NCI-H510A (cell line): ENCODE results near the gene FRMD3.
A peak's percentile ranks its signal among the peaks of the same experiment; 100 is the strongest.

ENCODE experiments used
- DNase-seq: peaks from one replicate; lab custom pipeline; 2025; lab: John Stamatoyannopoulos, UW

FRMD3 gene

GRCh38 chr9:83334320-83334719 is 203.9 kb downstream of the FRMD3 start:
- DNase-seq = peak; percentile 10

DNA sequence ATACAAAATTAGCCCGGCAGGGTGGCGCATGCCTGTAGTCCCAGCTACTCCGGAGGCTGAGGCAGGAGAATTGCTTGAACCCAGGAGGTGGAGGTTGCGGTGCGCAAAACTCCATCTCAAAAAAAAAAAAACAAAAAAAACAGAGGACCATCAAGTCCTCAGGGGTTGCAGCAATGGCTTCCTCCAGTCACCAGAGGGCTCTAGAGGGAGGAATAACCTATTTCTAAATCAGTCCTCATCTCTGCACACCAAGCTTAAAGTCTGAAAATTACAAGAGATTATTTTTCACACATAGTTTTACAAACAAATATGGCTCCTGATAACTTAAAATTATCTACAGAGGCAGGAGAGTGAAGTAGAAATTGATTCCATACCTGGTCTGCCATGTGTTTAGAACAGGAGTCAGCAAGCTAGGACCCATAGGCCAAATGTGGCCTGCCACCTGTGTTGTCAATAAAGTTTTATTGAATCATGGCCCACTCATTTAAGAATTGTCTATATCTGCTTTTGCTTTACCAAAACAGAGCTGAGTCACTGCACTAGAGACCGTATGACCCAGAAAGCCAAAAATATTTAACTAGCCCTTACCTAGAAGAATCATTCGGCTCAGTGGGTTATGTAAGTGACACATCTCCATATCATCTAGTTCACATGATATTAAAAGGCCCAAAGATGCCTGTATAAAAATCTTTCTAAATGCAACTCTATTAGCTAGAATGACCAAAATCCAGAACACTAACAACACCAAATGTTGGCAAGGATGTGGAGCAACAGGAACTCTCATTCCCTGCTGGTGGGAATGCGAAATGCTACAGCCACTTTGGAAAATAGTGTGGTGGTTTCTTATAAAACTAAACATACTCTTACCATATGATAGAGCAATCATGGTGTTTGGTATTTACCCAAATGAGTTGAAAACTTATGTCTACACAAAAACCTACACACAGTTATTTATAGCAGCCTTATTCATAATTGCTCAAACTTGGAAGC is 207.7 kb downstream of the FRMD3 start:
- DNase-seq = no peak

- no peak for DNase-seq
These were observed 210.2 kb downstream of the FRMD3 start for GRCh38 chr9:83327750-83328622.

GRCh38 chr9:83327323-83327722 is 210.9 kb downstream of the FRMD3 start:
- no peak for DNase-seq

GRCh38 chr9:83323148-83323547 is 215.1 kb downstream of the FRMD3 start:
- DNase-seq = no peak

DNA sequence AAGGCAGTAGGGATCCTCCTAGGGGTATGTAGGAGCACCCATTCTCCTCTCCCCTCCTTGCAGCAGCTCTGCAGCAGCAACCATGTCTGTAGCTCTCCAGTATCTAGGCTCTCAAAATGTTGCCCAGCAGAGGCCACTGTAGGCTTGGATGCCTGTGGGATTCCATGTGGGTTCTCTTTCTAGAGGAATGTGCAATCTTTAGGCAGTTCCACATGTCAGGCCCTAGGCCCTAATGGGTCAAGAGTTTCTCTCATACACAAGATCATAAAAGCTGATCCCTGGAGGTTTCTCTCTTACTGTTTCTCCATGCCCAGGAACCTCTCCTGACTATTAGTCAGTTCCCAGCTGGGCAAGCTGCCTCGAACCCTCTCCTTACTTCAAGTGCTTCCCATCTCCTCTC is 215.8 kb downstream of the FRMD3 start:
- DNase-seq = no peak

GRCh38 chr9:83317244-83317643 is 221.0 kb downstream of the FRMD3 start:
- DNase-seq = no peak

- no peak for DNase-seq
These were observed 222.6 kb downstream of the FRMD3 start for GRCh38 chr9:83315649-83316048.

GRCh38 chr9:83313781-83314180 is 224.4 kb downstream of the FRMD3 start:
- no peak for DNase-seq

GRCh38 chr9:83312537-83312936 is 225.7 kb downstream of the FRMD3 start:
- peak; percentile 22 for DNase-seq

GRCh38 chr9:83307066-83307724 is 231.0 kb downstream of the FRMD3 start:
- no peak for DNase-seq

- no peak for DNase-seq
These were observed 233.5 kb downstream of the FRMD3 start for GRCh38 chr9:83304686-83305085.

DNA sequence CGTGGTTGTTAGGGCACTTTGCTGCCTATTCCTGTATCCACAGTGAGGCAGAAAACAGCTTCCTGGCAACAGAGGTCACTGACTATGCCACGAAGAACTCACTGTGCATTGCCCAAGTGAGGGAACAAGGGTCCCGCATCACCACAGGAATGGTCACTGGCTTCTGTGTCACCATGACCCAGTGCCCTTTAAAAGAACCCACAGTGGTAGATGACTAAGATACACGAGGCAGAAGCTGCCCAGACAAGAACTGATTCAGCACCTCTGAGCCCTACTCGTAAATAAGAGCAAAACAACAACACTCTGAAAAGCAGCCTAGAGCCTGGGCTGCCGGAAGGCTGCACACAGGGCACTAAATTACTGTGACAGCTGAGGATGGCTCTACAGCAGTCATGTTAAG is 238.6 kb downstream of the FRMD3 start:
- no peak for DNase-seq

DNA sequence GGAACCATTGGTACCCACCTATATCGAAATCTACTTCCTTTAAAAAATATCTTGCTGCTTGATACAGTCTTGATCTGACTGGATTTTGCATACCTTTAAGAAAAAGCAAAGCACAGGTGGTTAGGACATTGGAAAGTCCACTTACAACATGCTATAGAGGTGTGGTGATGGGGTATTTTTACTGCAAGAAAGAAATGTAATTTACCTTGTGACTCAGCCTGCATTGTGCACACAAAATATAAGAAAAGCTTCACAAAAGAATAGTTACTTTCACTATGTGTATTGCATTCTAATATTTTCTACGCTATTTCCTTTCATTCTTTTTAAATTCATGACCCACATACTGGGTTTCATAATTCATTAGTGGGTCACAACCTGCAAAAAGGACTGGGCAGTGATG is 239.1 kb downstream of the FRMD3 start:
- no peak for DNase-seq

DNA sequence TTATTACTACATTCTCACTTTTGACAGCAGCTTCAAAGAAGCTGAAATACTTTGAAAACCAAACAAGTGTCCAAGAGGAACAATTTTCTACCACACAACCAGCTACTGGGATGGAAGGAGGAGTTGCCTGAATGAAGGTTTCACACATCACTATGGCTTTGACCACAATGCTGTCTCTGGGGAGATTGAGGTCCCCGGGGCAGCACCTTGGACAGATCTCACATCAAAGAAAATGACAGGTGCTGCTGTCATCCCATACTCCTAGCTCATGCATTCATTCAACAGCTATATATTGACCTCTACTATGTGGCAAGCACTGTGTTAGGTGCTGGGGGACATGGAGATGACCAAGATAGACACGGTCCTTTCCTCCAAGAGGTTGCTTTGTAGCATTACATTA is 242.1 kb downstream of the FRMD3 start:
- DNase-seq = no peak

DNA sequence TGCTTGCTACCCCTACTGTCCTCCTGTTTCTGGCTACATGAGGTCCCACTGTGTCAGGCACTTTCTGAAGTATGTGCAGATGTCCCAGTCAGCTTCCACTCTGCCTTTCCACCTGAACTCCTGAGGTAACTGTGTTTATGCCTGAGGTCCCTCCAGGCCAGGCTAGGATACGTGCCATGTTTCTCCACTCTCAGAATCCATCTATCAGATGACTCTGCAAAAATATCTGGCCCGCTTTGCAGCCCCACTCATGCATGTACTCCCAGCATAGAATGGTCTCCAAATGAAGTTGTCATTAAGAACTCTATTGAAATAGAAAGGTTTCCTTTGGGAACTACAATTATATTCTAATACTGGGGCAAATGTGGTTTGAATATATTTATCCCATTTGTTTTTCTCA is 243.4 kb downstream of the FRMD3 start:
- no peak for DNase-seq

- DNase-seq = no peak
These were observed 247.0 kb downstream of the FRMD3 start for GRCh38 chr9:83291196-83291595.

DNA sequence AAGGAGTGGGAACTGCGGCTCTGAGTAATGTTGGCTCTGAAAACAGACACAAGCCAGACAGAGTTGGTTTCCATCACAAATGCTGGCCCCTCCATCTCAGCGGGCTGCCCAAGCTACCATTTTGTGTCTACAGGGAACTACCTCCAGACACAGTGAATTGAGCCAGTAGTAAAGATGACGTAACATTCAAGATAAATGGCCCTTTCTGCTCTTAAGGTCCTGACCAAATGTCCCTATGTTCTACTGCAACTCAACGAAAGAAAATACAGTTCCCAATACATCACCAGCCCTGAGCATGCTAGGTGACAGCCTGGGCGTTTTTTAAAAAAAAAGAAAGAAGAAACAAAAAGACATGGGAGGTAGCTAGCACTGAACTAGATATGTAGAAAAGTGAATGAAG is 247.5 kb downstream of the FRMD3 start:
- no peak for DNase-seq

DNA sequence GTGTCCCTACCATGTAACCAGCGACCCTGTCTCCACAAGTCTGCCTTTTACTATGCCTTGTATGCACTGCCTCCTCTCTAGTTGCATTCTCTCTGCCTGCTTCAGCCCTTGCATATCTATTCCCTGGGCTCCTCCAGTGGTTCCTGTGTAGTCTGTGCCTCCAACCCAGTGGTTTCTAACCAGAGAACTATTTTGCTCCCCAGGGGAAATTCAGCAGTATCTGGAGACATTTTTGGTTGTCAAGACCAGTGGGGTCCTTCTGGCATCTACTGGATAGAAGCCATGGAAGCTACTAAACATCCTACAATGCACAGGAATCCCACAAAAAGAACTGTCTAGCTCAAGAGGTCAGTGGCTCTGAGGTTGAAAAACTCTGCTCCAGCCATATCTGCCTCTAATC is 251.2 kb downstream of the FRMD3 start:
- DNase-seq = no peak

- DNase-seq = no peak
These were observed 252.6 kb downstream of the FRMD3 start for GRCh38 chr9:83285445-83286225.

DNA sequence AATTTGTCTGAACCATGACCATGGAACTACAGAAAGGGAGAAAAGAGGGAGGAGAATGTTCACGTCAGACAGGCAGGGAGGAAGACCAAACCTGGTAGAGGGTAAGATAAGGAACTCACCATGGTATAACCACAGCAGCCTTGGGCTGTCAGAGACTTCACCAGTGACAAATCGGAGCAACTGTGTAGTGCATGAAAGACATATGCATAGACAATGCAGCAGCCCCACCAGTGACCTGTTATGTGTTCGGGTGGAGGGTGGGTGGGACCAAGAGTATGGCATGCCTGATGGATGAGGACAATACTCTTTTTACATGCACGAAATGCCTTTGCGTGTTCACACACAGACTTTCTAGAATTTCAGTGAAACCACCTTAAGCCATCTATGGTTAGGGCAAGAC is 253.5 kb downstream of the FRMD3 start:
- no peak for DNase-seq

GRCh38 chr9:83283528-83283927 is 254.7 kb downstream of the FRMD3 start:
- DNase-seq = no peak
